ENCODE measurements around the gene GOLGA7B.

Gene GOLGA7B

DNA sequence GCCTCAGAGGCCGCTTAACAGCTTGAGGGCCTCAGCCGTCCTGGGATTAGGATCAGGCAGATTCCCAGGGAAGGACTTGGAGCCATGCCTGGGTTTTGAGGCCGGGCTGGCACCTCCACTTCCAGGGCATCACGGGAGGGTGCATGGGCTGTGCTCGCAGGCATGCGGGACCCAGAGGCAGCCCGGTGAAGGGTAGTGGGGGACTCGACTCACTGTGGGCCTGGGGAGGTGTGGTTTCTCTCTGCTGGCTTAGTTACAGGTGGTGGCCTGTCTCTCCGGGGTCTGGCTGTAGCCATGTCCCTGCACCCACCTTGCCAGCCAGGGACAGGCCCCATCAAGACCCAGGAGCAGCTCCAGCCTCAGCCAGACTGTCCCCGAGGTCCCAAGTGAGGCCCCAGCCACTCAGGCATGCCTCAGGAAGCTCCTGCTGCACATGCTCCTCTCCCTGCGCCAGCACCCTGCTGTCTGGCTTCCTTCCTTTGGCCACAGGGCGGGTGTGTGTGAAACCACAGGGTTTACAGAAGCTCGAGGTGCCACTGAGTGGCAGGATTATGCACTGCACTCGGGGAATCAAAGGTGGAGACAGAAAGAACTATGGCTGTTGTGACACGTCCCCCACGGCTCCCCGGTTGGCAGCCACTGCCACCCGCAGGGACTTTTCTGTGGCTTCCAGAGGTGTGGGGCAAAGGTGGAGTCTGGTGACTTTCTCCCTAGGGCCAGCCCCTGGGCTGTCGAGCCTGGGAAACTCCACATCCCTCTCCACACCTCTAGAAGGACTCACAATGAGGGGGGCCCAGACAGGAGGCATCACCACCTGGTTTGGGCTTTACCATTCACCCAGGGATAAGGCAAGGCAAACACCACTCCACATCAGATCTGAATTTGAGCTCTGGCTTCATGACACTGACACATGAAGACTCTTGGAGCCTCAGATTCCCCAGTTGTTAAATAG lies 19.7 kb downstream of the GOLGA7B start:
- Histone ChIP-seq H3K9me3 (ENCODE audit: control insufficient read depth, low read length) (no peaks in the 10 kb centered on the region), H3K9ac (ENCODE audit: low read length) (peak overlapping the region; percentile 36), H3K4me3 (ENCODE audit: low read length) (no peak overlapping the region), H3K27me3 (replicated peaks; ENCODE audit: control insufficient read depth, insufficient read depth, low read length) (peaks cover 55% of the 10 kb centered on the region), H3K4me1 (ENCODE audit: control insufficient read depth, insufficient read depth, low read length) (peaks cover 10% of the 10 kb centered on the region), H3K36me3 (ENCODE audit: control insufficient read depth, insufficient read depth, low read length, severe bottlenecking) (no peaks in the 10 kb centered on the region)
- peak; percentile 83 for DNase-seq (ENCODE audit: low read depth)

GRCh38 chr10:97870990-97871389 lies 21.3 kb downstream of the GOLGA7B start:
- Histone ChIP-seq H3K9me3 (ENCODE audit: control insufficient read depth, low read length) (no peaks in the 10 kb centered on the region), H3K27me3 (replicated peaks; ENCODE audit: control insufficient read depth, insufficient read depth, low read length) (peaks cover 42% of the 10 kb centered on the region), H3K9ac (ENCODE audit: low read length) (no peak overlapping the region), H3K4me3 (ENCODE audit: low read length) (no peak overlapping the region), H3K4me1 (ENCODE audit: control insufficient read depth, insufficient read depth, low read length) (peaks cover 10% of the 10 kb centered on the region), H3K36me3 (ENCODE audit: control insufficient read depth, insufficient read depth, low read length, severe bottlenecking) (no peaks in the 10 kb centered on the region)
- DNase-seq (ENCODE audit: low read depth), result no peak

DNA sequence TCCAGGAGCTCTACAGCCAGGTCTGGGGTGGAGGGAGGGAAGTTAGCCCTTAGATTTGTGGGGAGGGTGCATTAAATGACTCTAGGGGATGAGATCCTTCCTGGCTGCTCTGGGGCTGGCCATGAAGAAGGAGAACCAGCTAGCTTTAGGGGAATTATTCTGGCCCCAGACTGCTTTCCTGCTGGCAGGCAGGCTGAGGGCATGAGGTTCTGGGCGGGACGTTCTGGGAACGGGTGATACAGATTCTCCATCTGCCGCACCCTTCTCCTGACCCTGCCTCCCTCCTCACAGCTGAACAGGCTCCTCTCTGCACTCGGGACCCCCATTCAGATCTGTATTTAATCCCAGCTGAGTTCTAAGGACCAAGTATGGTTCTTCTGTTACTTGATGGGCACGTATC lies 23.9 kb downstream of the GOLGA7B start:
- Histone ChIP-seq H3K4me3 (ENCODE audit: low read length) (no peak overlapping the region), H3K27me3 (replicated peaks; ENCODE audit: control insufficient read depth, insufficient read depth, low read length) (peaks cover 32% of the 10 kb centered on the region), H3K4me1 (ENCODE audit: control insufficient read depth, insufficient read depth, low read length) (peaks cover 8% of the 10 kb centered on the region), H3K36me3 (ENCODE audit: control insufficient read depth, insufficient read depth, low read length, severe bottlenecking) (no peaks in the 10 kb centered on the region), H3K9ac (ENCODE audit: low read length) (no peak overlapping the region), H3K9me3 (ENCODE audit: control insufficient read depth, low read length) (no peaks in the 10 kb centered on the region)
- no peak for DNase-seq (ENCODE audit: low read depth)

DNA sequence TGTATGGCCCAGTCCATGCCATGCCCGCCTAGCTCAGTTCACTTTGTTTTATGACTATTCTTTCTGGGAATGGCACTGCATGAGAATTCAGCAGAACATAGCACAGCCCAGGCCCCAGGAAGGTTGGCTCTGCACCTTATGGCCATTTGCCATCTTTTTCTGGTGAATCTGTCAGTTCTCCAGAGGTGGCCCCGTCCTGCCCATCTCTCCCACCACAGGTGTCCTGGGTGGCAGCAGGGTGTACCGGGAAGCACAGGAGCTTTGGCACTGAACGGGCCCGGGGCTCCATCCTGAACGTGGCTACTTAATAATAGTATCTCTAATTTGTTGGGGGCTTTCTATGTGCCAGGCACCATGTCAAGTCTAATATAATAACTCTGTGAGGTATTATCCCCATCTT lies 24.7 kb downstream of the GOLGA7B start:
- Histone ChIP-seq H3K36me3 (ENCODE audit: control insufficient read depth, insufficient read depth, low read length, severe bottlenecking) (no peaks in the 10 kb centered on the region), H3K4me3 (ENCODE audit: low read length) (no peak overlapping the region), H3K27me3 (replicated peaks; ENCODE audit: control insufficient read depth, insufficient read depth, low read length) (peaks cover 32% of the 10 kb centered on the region), H3K9ac (ENCODE audit: low read length) (no peak overlapping the region), H3K9me3 (ENCODE audit: control insufficient read depth, low read length) (no peaks in the 10 kb centered on the region), H3K4me1 (ENCODE audit: control insufficient read depth, insufficient read depth, low read length) (peaks cover under 1% of the 10 kb centered on the region)
- DNase-seq (ENCODE audit: low read depth), result no peak

GRCh38 chr10:97875391-97875790 lies 25.7 kb downstream of the GOLGA7B start:
- H3K4me1 ChIP-seq (ENCODE audit: control insufficient read depth, insufficient read depth, low read length), result no peaks in the 10 kb centered on the region
- H3K9ac ChIP-seq (ENCODE audit: low read length), result no peak overlapping the region
- peaks cover 25% of the 10 kb centered on the region for H3K27me3 ChIP-seq (replicated peaks; ENCODE audit: control insufficient read depth, insufficient read depth, low read length)

DNA sequence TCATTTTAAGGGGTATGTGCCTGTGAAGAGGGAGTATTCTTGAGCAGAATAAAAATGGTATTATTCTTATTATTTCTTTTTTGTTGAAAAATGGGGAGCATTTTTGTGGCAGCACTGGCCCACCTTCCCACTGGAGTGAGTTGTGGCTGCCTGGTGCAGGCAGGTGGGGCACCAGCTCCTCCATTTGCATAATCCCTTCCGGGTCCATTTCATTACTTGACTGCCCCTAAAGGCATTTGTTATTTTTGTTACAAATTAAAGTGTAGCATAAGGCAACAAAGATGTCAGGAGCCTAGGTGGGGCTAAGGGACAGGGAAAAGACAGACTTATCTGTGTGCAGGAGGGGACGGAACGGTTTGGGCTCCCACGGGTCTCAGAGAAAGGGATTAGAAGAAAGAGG lies 26.8 kb downstream of the GOLGA7B start:
- Histone ChIP-seq H3K27me3 (replicated peaks; ENCODE audit: control insufficient read depth, insufficient read depth, low read length) (peaks cover 23% of the 10 kb centered on the region), H3K9ac (ENCODE audit: low read length) (no peak overlapping the region), H3K9me3 (ENCODE audit: control insufficient read depth, low read length) (no peaks in the 10 kb centered on the region), H3K4me1 (ENCODE audit: control insufficient read depth, insufficient read depth, low read length) (no peaks in the 10 kb centered on the region), H3K36me3 (ENCODE audit: control insufficient read depth, insufficient read depth, low read length, severe bottlenecking) (no peaks in the 10 kb centered on the region), H3K4me3 (ENCODE audit: low read length) (no peak overlapping the region)
- no peak for DNase-seq (ENCODE audit: low read depth)

More at GRCh38 chr10:97875391-97875790, 25.7 kb downstream of the GOLGA7B start:
- Histone ChIP-seq H3K4me3 (ENCODE audit: low read length) (no peak overlapping the region), H3K36me3 (ENCODE audit: control insufficient read depth, insufficient read depth, low read length, severe bottlenecking) (no peaks in the 10 kb centered on the region), H3K9me3 (ENCODE audit: control insufficient read depth, low read length) (no peaks in the 10 kb centered on the region)
- no peak for DNase-seq (ENCODE audit: low read depth)

DNA sequence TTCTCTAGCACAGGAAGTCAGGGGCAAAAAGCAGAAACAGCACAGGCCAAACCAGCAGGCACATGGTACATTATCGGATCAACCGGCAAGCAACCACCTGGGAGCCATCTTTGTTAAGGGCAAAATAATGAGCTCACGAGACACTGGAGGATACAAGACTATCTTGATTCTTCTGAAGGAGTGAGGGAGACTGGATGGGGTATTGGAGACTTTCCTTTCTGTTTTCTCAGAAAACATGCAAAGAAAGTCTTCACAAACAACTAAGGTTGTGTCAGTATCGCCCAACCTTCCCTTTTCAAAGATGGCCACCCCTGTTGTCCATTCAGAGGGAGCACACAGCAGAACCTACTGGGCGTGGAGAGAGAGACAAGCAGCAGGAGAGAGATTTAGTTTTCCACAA lies 29.6 kb downstream of the GOLGA7B start:
- H3K4me1 ChIP-seq (ENCODE audit: control insufficient read depth, insufficient read depth, low read length), result peaks cover 11% of the 10 kb centered on the region
- peaks cover under 1% of the 10 kb centered on the region for H3K27me3 ChIP-seq (replicated peaks; ENCODE audit: control insufficient read depth, insufficient read depth, low read length)
- no peak overlapping the region for H3K4me3 ChIP-seq (ENCODE audit: low read length)
- no peak overlapping the region for H3K9ac ChIP-seq (ENCODE audit: low read length)
- no peaks in the 10 kb centered on the region for H3K36me3 ChIP-seq (ENCODE audit: control insufficient read depth, insufficient read depth, low read length, severe bottlenecking)
- no peak for DNase-seq (ENCODE audit: low read depth)
- H3K9me3 ChIP-seq (ENCODE audit: control insufficient read depth, low read length), result no peaks in the 10 kb centered on the region

DNA sequence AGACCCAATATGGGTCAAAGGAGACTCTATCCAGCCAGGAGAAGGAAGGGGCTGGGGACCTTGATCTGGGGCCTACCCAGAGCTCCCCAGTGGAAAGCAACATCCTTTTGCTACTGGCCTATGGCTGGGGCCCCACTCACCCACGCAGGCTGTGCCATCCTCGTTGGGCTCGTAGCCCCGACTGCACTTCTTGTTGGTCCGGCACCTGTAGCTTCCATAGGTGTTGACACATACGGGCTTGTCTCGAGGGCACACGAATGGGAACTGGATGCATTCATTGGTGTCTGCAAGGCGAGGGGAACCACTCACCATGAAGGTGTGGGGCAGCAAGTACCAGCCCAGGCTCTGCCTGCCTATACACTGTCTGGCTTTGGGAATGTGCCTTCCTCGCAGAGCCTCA lies 30.5 kb downstream of the GOLGA7B start:
- no peaks in the 10 kb centered on the region for H3K9me3 ChIP-seq (ENCODE audit: control insufficient read depth, low read length)
- peaks cover 11% of the 10 kb centered on the region for H3K4me1 ChIP-seq (ENCODE audit: control insufficient read depth, insufficient read depth, low read length)
- H3K4me3 ChIP-seq (ENCODE audit: low read length), result no peak overlapping the region
- no peaks in the 10 kb centered on the region for H3K27me3 ChIP-seq (replicated peaks; ENCODE audit: control insufficient read depth, insufficient read depth, low read length)
- no peak for DNase-seq (ENCODE audit: low read depth)
- no peaks in the 10 kb centered on the region for H3K36me3 ChIP-seq (ENCODE audit: control insufficient read depth, insufficient read depth, low read length, severe bottlenecking)
- no peak overlapping the region for H3K9ac ChIP-seq (ENCODE audit: low read length)

GRCh38 chr10:97882142-97883091 lies 32.8 kb downstream of the GOLGA7B start:
- no peaks in the 10 kb centered on the region for H3K9me3 ChIP-seq (ENCODE audit: control insufficient read depth, low read length)
- H3K4me1 ChIP-seq (ENCODE audit: control insufficient read depth, insufficient read depth, low read length), result peaks cover 11% of the 10 kb centered on the region
- H3K4me3 ChIP-seq (ENCODE audit: low read length), result no peak overlapping the region
- H3K27me3 ChIP-seq (replicated peaks; ENCODE audit: control insufficient read depth, insufficient read depth, low read length), result no peaks in the 10 kb centered on the region
- DNase-seq (ENCODE audit: low read depth), result peak; percentile 72
- H3K36me3 ChIP-seq (ENCODE audit: control insufficient read depth, insufficient read depth, low read length, severe bottlenecking), result no peaks in the 10 kb centered on the region
- H3K9ac ChIP-seq (ENCODE audit: low read length), result no peak overlapping the region

GRCh38 chr10:97883092-97883485 lies 33.4 kb downstream of the GOLGA7B start:
- no peaks in the 10 kb centered on the region for H3K36me3 ChIP-seq (ENCODE audit: control insufficient read depth, insufficient read depth, low read length, severe bottlenecking)
- no peaks in the 10 kb centered on the region for H3K27me3 ChIP-seq (replicated peaks; ENCODE audit: control insufficient read depth, insufficient read depth, low read length)
- no peaks in the 10 kb centered on the region for H3K9me3 ChIP-seq (ENCODE audit: control insufficient read depth, low read length)
- no peak for DNase-seq (ENCODE audit: low read depth)
- H3K4me1 ChIP-seq (ENCODE audit: control insufficient read depth, insufficient read depth, low read length), result peaks cover 11% of the 10 kb centered on the region
- no peak overlapping the region for H3K9ac ChIP-seq (ENCODE audit: low read length)
- no peak overlapping the region for H3K4me3 ChIP-seq (ENCODE audit: low read length)

GRCh38 chr10:97886286-97886685 lies 36.6 kb downstream of the GOLGA7B start:
- DNase-seq (ENCODE audit: low read depth), result no peak
- Histone ChIP-seq H3K36me3 (ENCODE audit: control insufficient read depth, insufficient read depth, low read length, severe bottlenecking) (no peaks in the 10 kb centered on the region), H3K27me3 (replicated peaks; ENCODE audit: control insufficient read depth, insufficient read depth, low read length) (no peaks in the 10 kb centered on the region), H3K9ac (ENCODE audit: low read length) (no peak overlapping the region), H3K9me3 (ENCODE audit: control insufficient read depth, low read length) (no peaks in the 10 kb centered on the region), H3K4me3 (ENCODE audit: low read length) (no peak overlapping the region), H3K4me1 (ENCODE audit: control insufficient read depth, insufficient read depth, low read length) (peaks cover 24% of the 10 kb centered on the region)

All from adipocyte (in vitro differentiated cells).